Esophagus muscularis mucosa (tissue), 4 donors: ENCODE measurements around the gene RALA. TPM values are rescaled to one million over a fixed set of nuclear protein-coding genes. Genes with fewer than 3 reads are reported as not detected.
A peak's percentile ranks its signal among the peaks of the same experiment; 100 is the strongest.

Source experiments
- DNase-seq: peaks from one replicate; pipeline ENCODE4 v3.0.0-alpha.2; 2017; ENCODE audit errors: extremely low spot score
- H3K27ac ChIP-seq, 4 donors: fragments of 200-600 bp; sonication (generic); replicated peaks in 1 of 4; 1 replicate in 3 of 4; 2 replicates in 1 of 4; pipeline ENCODE4 v1.5.1; 2016 to 2019; ENCODE audit warnings: mild to moderate bottlenecking in 1 of 4
- H3K27me3 ChIP-seq, 4 donors: fragments of 200-600 bp; sonication (generic); one replicate each; pipeline versions ENCODE4 v1.5.1 to v1.6.0; 2016 to 2019
- H3K36me3 ChIP-seq, 4 donors: fragments of 200-600 bp; sonication (generic); one replicate each; pipeline ENCODE4 v1.5.1; 2016 to 2019
- H3K4me1 ChIP-seq, 4 donors: fragments of 200-600 bp; sonication (generic); one replicate each; pipeline ENCODE4 v1.5.1; 2016 to 2019
- H3K4me3 ChIP-seq, 4 donors: fragments of 200-600 bp; sonication (generic); 1 replicate in 2 of 4; 2 replicates in 2 of 4; pipeline ENCODE4 v1.5.1; 2016 to 2019; ENCODE audit warnings: mild to moderate bottlenecking in 4 of 4, moderate library complexity in 1 of 4
- H3K9me3 ChIP-seq, 4 donors: fragments of 200-600 bp; sonication (generic); 1 replicate in 3 of 4; 2 replicates in 1 of 4; pipeline ENCODE4 v1.5.1; 2016 to 2019
- CTCF ChIP-seq, 3 experiments: fragments of 200-600 bp in 2 of 3; fragments of 450-650 bp in 1 of 3; sonication (generic) in 2 of 3; IDR thresholded peaks; one replicate each; pipeline ENCODE4 v1.5.1; 2017 to 2019; ENCODE audit warnings: antibody characterized with exemption in 3 of 3, mild to moderate bottlenecking in 2 of 3, moderate library complexity in 1 of 3
- EP300 ChIP-seq: sonication (generic); formaldehyde crosslinking; IDR thresholded peaks from one replicate; pipeline ENCODE4 v1.6.1; 2017; ENCODE audit warnings: antibody characterized with exemption
- POLR2A ChIP-seq: fragments of 450-650 bp; IDR thresholded peaks from one replicate; pipeline ENCODE4 v1.6.1; 2017; ENCODE audit warnings: antibody characterized with exemption, moderate library complexity, mild to moderate bottlenecking, low read depth
- POLR2AphosphoS5 ChIP-seq, 2 donors: sonication (generic); formaldehyde crosslinking; IDR thresholded peaks; one replicate each; pipeline ENCODE4 v1.6.1; 2017; ENCODE audit warnings: antibody characterized with exemption in 2 of 2
- WGBS: methylation state at CpG from one replicate; pipeline ENCODE4 v1.1.5; 2018; 5-methylcytosine and 5-hydroxymethylcytosine counted together
- intact Hi-C: fragments of 100-400 bp; cut with DNase I; formaldehyde crosslinking; loops from one replicate; pipeline ENCODE4 v1.15.1; 2023
- total RNA-seq, 4 donors: library from RNA; depleted of rRNA; stranded (reverse); fragments of >200 nt; gene quantifications; one replicate each; pipeline versions ENCODE4 v1.1.0 to v1.2.1, GENCODE V29; 2016

RALA gene
- total RNA-seq, 4 donors from 2014 or later: 12.3 to 25.1 (median 19.6) TPM

DNA sequence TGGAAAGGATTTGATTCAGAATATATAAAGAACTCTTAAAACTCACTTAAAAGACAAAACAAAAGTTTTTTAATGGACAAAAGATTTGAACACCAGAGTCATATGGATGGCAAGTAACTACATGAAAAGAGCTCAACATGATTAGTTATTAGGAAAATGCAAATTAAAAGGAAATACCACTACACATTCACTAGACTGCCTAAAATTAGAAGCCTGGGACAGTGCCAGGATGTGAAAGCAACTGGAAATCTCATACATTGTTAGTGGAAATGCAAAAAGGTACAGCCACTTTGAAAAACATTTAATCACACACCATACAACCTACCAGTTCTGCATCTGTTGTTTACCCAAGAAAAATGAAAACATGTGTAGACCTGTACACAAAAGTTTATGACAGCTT lies 48.8 kb downstream of the RALA start:
- H3K4me1 ChIP-seq: peaks cover 22 to 38% (median 29%) of the 10 kb centered on the region in 4 donors
- TF ChIP-seq POLR2AphosphoS5 (IDR thresholded peaks at IDR 0.05) (no peak), POLR2A (no peak), CTCF (IDR thresholded peaks at IDR 0.05) (no peak), EP300 (no peak)
- intact Hi-C loops: no loop called here

DNA sequence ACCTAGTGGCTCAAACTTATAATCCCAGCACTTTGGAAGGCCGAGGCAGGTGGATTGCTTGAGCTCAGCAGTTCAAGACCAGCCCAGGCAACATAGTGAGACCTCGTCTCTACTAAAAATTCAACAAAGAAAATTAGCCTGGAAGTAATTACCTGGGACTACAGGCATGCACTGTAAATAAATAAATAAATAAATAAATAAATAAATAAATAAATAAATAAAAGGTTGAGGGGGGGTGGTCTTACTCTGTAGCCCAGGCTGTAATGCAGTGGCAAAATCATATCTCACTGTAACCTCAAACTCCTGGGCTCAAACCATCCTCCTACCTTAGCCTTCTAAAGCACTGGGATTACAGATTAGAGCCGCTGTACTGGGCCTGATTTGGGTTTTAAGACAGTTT lies 50.5 kb downstream of the RALA start:
- TF ChIP-seq POLR2AphosphoS5 (IDR thresholded peaks at IDR 0.05) (no peak), CTCF (IDR thresholded peaks at IDR 0.05) (no peak), EP300 (no peak), POLR2A (no peak)
- H3K27ac ChIP-seq: peak overlapping the region in 2 of 4 donors; percentile 12 to 31
- DNase-seq: no peak
- peaks cover 13 to 29% (median 21%) of the 10 kb centered on the region in 4 donors for H3K4me1 ChIP-seq
- no peaks in the 10 kb centered on the region for H3K36me3 ChIP-seq
- WGBS: 98% methylated on average over 3 of the region's 3 CpGs
- no peak overlapping the region for H3K4me3 ChIP-seq
- H3K27me3 ChIP-seq: no peaks in the 10 kb centered on the region
- intact Hi-C loops: no loop called here
- no peaks in the 10 kb centered on the region for H3K9me3 ChIP-seq

More for the DNA sequence above, 48.8 kb downstream of the RALA start:
- Histone ChIP-seq H3K27me3 (no peaks in the 10 kb centered on the region), H3K27ac (no peak overlapping the region), H3K4me3 (no peak overlapping the region), H3K36me3 (no peaks in the 10 kb centered on the region), H3K9me3 (no peaks in the 10 kb centered on the region)
- DNase-seq: no peak

- intact Hi-C loops: no loop called here
Measured at GRCh38 chr7:39674406-39674805, 51.0 kb downstream of the RALA start.

DNA sequence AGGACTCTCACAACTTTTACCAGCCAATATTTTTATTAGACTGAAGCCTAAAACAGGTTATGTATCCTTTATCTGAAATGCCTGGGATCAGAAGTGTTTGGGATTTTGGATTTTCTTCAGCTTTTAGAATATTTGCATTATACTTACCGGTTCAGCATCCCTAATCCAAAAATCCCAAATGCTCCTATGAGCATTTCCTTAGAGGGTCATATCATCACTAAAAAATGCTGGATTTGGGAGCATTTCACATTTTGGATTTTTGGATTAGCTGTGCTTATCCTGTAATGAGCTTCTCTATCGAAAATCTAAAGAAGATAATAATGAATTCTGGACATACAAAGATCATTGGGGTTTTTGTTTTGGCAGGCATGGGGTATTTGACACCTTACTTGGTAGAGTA lies 53.0 kb downstream of the RALA start:
- Histone ChIP-seq H3K4me1 (peaks cover 13 to 32% (median 22%) of the 10 kb centered on the region in 4 donors), H3K9me3 (no peaks in the 10 kb centered on the region), H3K27ac (no peak overlapping the region), H3K4me3 (no peak overlapping the region), H3K27me3 (no peaks in the 10 kb centered on the region), H3K36me3 (no peaks in the 10 kb centered on the region)
- WGBS: 89% methylated on average over 2 of the region's 2 CpGs
- TF ChIP-seq POLR2AphosphoS5 (IDR thresholded peaks at IDR 0.05): no peak
- no peak for TF ChIP-seq EP300
- TF ChIP-seq POLR2A: no peak
- TF ChIP-seq CTCF (IDR thresholded peaks at IDR 0.05): no peak
- DNase-seq: no peak
- intact Hi-C loops: no loop called here

More at GRCh38 chr7:39674406-39674805, 51.0 kb downstream of the RALA start:
- DNase-seq: no peak
- no peak for TF ChIP-seq POLR2A
- TF ChIP-seq POLR2AphosphoS5 (IDR thresholded peaks at IDR 0.05): no peak
- TF ChIP-seq CTCF (IDR thresholded peaks at IDR 0.05): no peak
- no peak for TF ChIP-seq EP300
- Histone ChIP-seq H3K27ac (peak overlapping the region in 2 of 4 donors; percentile 12 to 31), H3K27me3 (no peaks in the 10 kb centered on the region), H3K4me1 (peaks cover 13 to 29% (median 21%) of the 10 kb centered on the region in 4 donors), H3K9me3 (no peaks in the 10 kb centered on the region), H3K36me3 (no peaks in the 10 kb centered on the region), H3K4me3 (no peak overlapping the region)
- 63% methylated on average over 1 of the region's 1 CpG for WGBS
